OCI-LY7 (cell line): ENCODE measurements around the gene C5orf15. TPM values are rescaled to one million over a fixed set of nuclear protein-coding genes. Genes with fewer than 3 reads are reported as not detected.

Experiments used
- BruUV-seq: library from RNA; stranded (reverse); fragments of 400-500 nt; replicated peaks from 2 replicates; lab custom pipeline; 2021; lab: Mats Ljungman, UMichigan
- CTCF ChIA-PET: fragments of 300-600 bp; sonication (Branson Sonifier 250); formaldehyde crosslinking; loops from one replicate; lab custom pipeline; 2022; ENCODE audit warnings: antibody characterized with exemption; ENCODE audit not compliant: unreplicated experiment; lab: Charles Lee
- POLR2A ChIA-PET: fragments of 300-600 bp; sonication (Branson Sonifier 250); formaldehyde crosslinking; loops from one replicate; lab custom pipeline; 2022; ENCODE audit warnings: antibody characterized with exemption; lab: Charles Lee
- DNase-seq: peaks from one replicate; pipeline ENCODE4 v3.0.0-alpha.2; 2015; ENCODE audit warnings: low spot score
- H2AFZ ChIP-seq: fragments of 200-600 bp; sonication (generic), shearing (Covaris generic); 2 replicates; pipeline ENCODE4 v1.6.1; 2014; ENCODE audit warnings: mild to moderate bottlenecking, antibody characterized with exemption, low read length, moderate library complexity
- H3K27ac ChIP-seq: fragments of 200-600 bp; sonication (generic); 2 replicates; pipeline ENCODE4 v1.5.1; 2014; ENCODE audit warnings: mixed run types, low read depth, mild to moderate bottlenecking, moderate library complexity, low read length, inconsistent platforms; ENCODE audit not compliant: poor library complexity, severe bottlenecking
- H3K36me3 ChIP-seq: fragments of 200-600 bp; sonication (generic); 2 replicates; pipeline ENCODE4 v1.6.1; 2014; ENCODE audit warnings: mild to moderate bottlenecking, antibody characterized with exemption, low read length, moderate library complexity, mixed read lengths; ENCODE audit not compliant: insufficient read depth
- H3K4me1 ChIP-seq: fragments of 200-600 bp; sonication (generic); 2 replicates; pipeline ENCODE4 v1.5.1; 2014; ENCODE audit warnings: mild to moderate bottlenecking, low read length; ENCODE audit not compliant: insufficient read depth, poor library complexity, severe bottlenecking
- H3K4me2 ChIP-seq: fragments of 200-600 bp; sonication (generic); 2 replicates; pipeline ENCODE4 v1.6.1; 2014; ENCODE audit warnings: mild to moderate bottlenecking, low read length
- H3K4me3 ChIP-seq: fragments of 200-600 bp; sonication (generic); 2 replicates; pipeline ENCODE4 v1.5.1; 2014; ENCODE audit warnings: mild to moderate bottlenecking, low read depth, low read length; ENCODE audit not compliant: poor library complexity, severe bottlenecking
- H3K79me2 ChIP-seq: fragments of 200-600 bp; sonication (generic); 2 replicates; pipeline ENCODE4 v1.6.1; 2016; ENCODE audit warnings: low read depth, mild to moderate bottlenecking, low read length, moderate library complexity, mixed read lengths; ENCODE audit not compliant: insufficient read depth
- H3K9me2 ChIP-seq: fragments of 200-600 bp; sonication (generic); 2 replicates; pipeline ENCODE4 v1.6.1; 2016; ENCODE audit warnings: mild to moderate bottlenecking, low read length, mixed read lengths; ENCODE audit not compliant: insufficient read depth
- H3K9me3 ChIP-seq: fragments of 200-600 bp; sonication (generic); 2 replicates; pipeline ENCODE4 v1.6.1; 2014; ENCODE audit warnings: mild to moderate bottlenecking, mixed run types, low read length, mixed read lengths
- H4K20me1 ChIP-seq: fragments of 200-600 bp; sonication (generic); 2 replicates; pipeline ENCODE4 v1.6.1; 2014; ENCODE audit warnings: mild to moderate bottlenecking, antibody characterized with exemption, low read length, moderate library complexity, mixed read lengths; ENCODE audit not compliant: insufficient read depth
- CTCF ChIP-seq: fragments of 200-600 bp; sonication (generic); conservative IDR thresholded peaks from 2 replicates; pipeline ENCODE4 v1.5.1; 2014; ENCODE audit warnings: mild to moderate bottlenecking, antibody characterized with exemption, low read length, moderate library complexity, mixed read lengths
- EZH2phosphoT487 ChIP-seq: fragments of 200-600 bp; sonication (generic); IDR thresholded peaks from 2 replicates; pipeline ENCODE4 v1.6.1; 2018; ENCODE audit warnings: low read depth, borderline replicate concordance, mild to moderate bottlenecking, mixed run types, antibody characterized with exemption, low read length, moderate library complexity, mixed read lengths
- intact Hi-C: fragments of 100-400 bp; cut with micrococcal nuclease; formaldehyde crosslinking; loops from one replicate; pipeline ENCODE4 v1.10.0; 2022; ENCODE audit not compliant: unreplicated experiment
- total RNA-seq, 2 experiments: library from RNA; depleted of rRNA in 1 of 2; stranded (reverse); fragments of >200 nt in 1 of 2; shearing (Covaris generic) in 1 of 2; gene quantifications; 2 replicates each; pipeline ENCODE4 v1.2.3, GENCODE V29; 2014 to 2022

Gene C5orf15
- total RNA-seq, 2 experiments from 2014 or later, result 32.2 to 46.4 TPM

GRCh38 chr5:134001938-134002731, 33.7 kb upstream of the C5orf15 start:
- Histone ChIP-seq H3K4me1 (peaks cover 31% of the 10 kb centered on the region), H3K4me2 (peak overlapping the region; percentile 89)
- CTCF ChIA-PET, result no interaction called here

GRCh38 chr5:134000696-134001453, 32.5 kb upstream of the C5orf15 start:
- Histone ChIP-seq H4K20me1 (0 out of 2 replicates have a peak, but pooled peaks cover 13% of the 10 kb centered on the region), H3K9me2 (no peaks in the 10 kb centered on the region), H3K4me1 (peaks cover 43% of the 10 kb centered on the region), H3K4me3 (no peak overlapping the region), H3K36me3 (peaks cover 54% of the 10 kb centered on the region), H2AFZ (no peak overlapping the region), H3K27ac (no peak overlapping the region), H3K4me2 (no peak overlapping the region), H3K9me3 (no peaks in the 10 kb centered on the region), H3K79me2 (peaks cover 80% of the 10 kb centered on the region)
- intact Hi-C loops, result no loop called here
- CTCF ChIA-PET, result no interaction called here
- TF ChIP-seq CTCF (no peak), EZH2phosphoT487 (no peak)
- BruUV-seq, result no TSS peak
- DNase-seq, result no peak
- POLR2A ChIA-PET, result interaction anchor here (0.9 kb wide), 1 partner anchor 51 kb away, joined by 3 read pairs; no protein-coding TSS in a partner anchor

More at GRCh38 chr5:134001938-134002731, 33.7 kb upstream of the C5orf15 start:
- H3K9me3 ChIP-seq, result no peaks in the 10 kb centered on the region
- H2AFZ ChIP-seq, result no peak overlapping the region
- H3K4me3 ChIP-seq, result peak overlapping the region; percentile 83
- H4K20me1 ChIP-seq, result 0 out of 2 replicates have a peak, but pooled peaks cover 1% of the 10 kb centered on the region
- intact Hi-C loops, result no loop called here
- POLR2A ChIA-PET, result interaction anchor here (3.1 kb wide), 1 partner anchor 9 kb away, joined by 24 read pairs; no protein-coding TSS in a partner anchor
- no TSS peak for BruUV-seq
- no peaks in the 10 kb centered on the region for H3K9me2 ChIP-seq
- peaks cover 42% of the 10 kb centered on the region for H3K36me3 ChIP-seq
- peaks cover 67% of the 10 kb centered on the region for H3K79me2 ChIP-seq
- H3K27ac ChIP-seq, result no peak overlapping the region
- no peak for DNase-seq
- TF ChIP-seq EZH2phosphoT487, result no peak
- no peak for TF ChIP-seq CTCF
